Gastrocnemius medialis (tissue), 4 donors: ENCODE measurements around the gene SEC24D. TPM values are rescaled to one million over a fixed set of nuclear protein-coding genes. Genes with fewer than 3 reads are reported as not detected.

Experiments
- ATAC-seq, 2 donors: fragments of 150-250 bp; one replicate each; pipeline ENCODE4 v1.9.1; 2016
- DNase-seq, 2 donors: peaks; one replicate each; pipeline ENCODE4 v3.0.0-alpha.2; 2019
- H3K27ac ChIP-seq, 4 donors: fragments of 200-600 bp; sonication (generic); 1 replicate in 1 of 4; 2 replicates in 3 of 4; pipeline ENCODE4 v1.5.1; 2016 to 2018; ENCODE audit warnings: mild to moderate bottlenecking in 2 of 4, moderate library complexity in 1 of 4
- H3K27me3 ChIP-seq, 3 donors: fragments of 200-600 bp; sonication (generic) in 2 of 3; 1 replicate in 1 of 3; 2 replicates in 2 of 3; pipeline versions ENCODE4 v1.5.1 to v1.6.0; 2016 to 2019; ENCODE audit warnings: mild to moderate bottlenecking in 1 of 3, moderate library complexity in 1 of 3
- H3K36me3 ChIP-seq, 2 donors: fragments of 200-600 bp; sonication (generic) in 1 of 2; one replicate each; pipeline ENCODE4 v1.5.1; 2017 to 2018
- H3K4me1 ChIP-seq, 2 donors: fragments of 200-600 bp; sonication (generic) in 1 of 2; one replicate each; pipeline ENCODE4 v1.5.1; 2016 to 2017; ENCODE audit warnings: mild to moderate bottlenecking in 2 of 2
- H3K4me3 ChIP-seq, 4 donors: fragments of 200-600 bp; sonication (generic) in 3 of 4; 1 replicate in 1 of 4; 2 replicates in 3 of 4; pipeline ENCODE4 v1.5.1; 2016 to 2019; ENCODE audit warnings: mild to moderate bottlenecking in 2 of 4
- H3K9me3 ChIP-seq, 3 donors: fragments of 200-600 bp; sonication (generic) in 2 of 3; 1 replicate in 1 of 3; 2 replicates in 2 of 3; pipeline ENCODE4 v1.5.1; 2016 to 2019
- POLR2A ChIP-seq, 2 donors: fragments of 450-650 bp; IDR thresholded peaks; one replicate each; pipeline ENCODE4 v1.6.1; 2017; ENCODE audit warnings: antibody characterized with exemption in 2 of 2, mild to moderate bottlenecking in 2 of 2, moderate library complexity in 2 of 2
- in situ Hi-C, 4 donors: fragments of 200-750 bp; cut with MboI; loops; one replicate each; pipeline versions ENCODE4 v1.15.0 to v1.8.0; 2017; ENCODE audit warnings: low sequenced_read_pairs in 4 of 4
- intact Hi-C: fragments of 100-400 bp; cut with DNase I; formaldehyde crosslinking; loops from one replicate; pipeline ENCODE4 v1.15.1; 2023; ENCODE audit warnings: low total_unique reads
- total RNA-seq, 4 donors: library from RNA; depleted of rRNA; stranded (reverse); fragments of >200 nt; gene quantifications; one replicate each; pipeline versions ENCODE4 v1.1.0 to v1.2.3, GENCODE V29; 2016
- TF ChIP-seq, protein P1 (sequence below), 5 experiments: fragments of 450-650 bp in 3 of 5; fragments of 200-600 bp in 2 of 5; sonication (generic) in 2 of 5; IDR thresholded peaks in 4 of 5; conservative IDR thresholded peaks in 1 of 5; 1 replicate in 4 of 5; 2 replicates in 1 of 5; pipeline ENCODE4 v1.5.1; 2016 to 2019; ENCODE audit warnings: antibody characterized with exemption in 5 of 5, mild to moderate bottlenecking in 3 of 5, moderate library complexity in 3 of 5

The SEC24D gene
- total RNA-seq, 4 donors from 2014 or later = 8.9 to 16.2 (median 10.4) TPM

DNA sequence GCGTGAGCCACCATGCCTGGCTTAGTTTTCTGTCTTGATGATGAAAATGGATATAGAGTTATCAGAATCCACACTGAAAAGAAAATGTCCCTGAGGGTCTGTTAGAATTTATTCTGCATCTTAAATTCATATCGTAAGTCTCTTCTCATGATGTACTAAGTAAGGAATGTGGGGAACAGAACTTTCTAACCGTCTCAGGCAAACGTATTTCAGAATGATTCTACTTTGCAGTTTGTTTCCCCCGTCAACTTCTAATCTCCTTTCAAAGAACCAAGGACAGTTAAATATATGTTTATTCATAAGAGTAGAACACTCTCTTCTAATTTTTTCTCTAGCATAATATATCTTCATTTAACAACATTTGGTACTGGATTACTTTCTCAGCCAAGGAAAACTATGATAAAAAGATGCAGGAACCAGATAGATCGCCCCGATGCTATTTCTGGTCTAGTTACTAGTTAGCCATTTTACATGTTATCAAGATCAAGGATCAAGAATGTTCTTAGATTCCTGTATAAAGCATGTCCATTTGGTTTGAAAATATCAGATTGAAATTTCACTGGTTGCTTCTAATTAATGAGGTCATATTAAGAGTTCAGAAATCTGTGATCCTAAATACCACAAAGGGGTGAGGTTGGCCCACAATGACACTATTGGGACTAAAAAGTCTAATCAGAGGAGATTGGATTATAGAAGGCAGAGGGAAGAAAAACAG is 101.3 kb downstream of the SEC24D start:
- in situ Hi-C loops = no loop called here
- intact Hi-C loops = no loop called here
- Histone ChIP-seq H3K36me3 (peaks cover 0 to 42% of the 10 kb centered on the region in 2 donors), H3K9me3 (no peaks in the 10 kb centered on the region), H3K4me3 (no peak overlapping the region), H3K4me1 (no peaks in the 10 kb centered on the region), H3K27ac (no peak overlapping the region), H3K27me3 (no peaks in the 10 kb centered on the region)
- TF ChIP-seq POLR2A (IDR thresholded peaks at IDR 0.05) = no peak
- TF ChIP-seq, protein P1, sequence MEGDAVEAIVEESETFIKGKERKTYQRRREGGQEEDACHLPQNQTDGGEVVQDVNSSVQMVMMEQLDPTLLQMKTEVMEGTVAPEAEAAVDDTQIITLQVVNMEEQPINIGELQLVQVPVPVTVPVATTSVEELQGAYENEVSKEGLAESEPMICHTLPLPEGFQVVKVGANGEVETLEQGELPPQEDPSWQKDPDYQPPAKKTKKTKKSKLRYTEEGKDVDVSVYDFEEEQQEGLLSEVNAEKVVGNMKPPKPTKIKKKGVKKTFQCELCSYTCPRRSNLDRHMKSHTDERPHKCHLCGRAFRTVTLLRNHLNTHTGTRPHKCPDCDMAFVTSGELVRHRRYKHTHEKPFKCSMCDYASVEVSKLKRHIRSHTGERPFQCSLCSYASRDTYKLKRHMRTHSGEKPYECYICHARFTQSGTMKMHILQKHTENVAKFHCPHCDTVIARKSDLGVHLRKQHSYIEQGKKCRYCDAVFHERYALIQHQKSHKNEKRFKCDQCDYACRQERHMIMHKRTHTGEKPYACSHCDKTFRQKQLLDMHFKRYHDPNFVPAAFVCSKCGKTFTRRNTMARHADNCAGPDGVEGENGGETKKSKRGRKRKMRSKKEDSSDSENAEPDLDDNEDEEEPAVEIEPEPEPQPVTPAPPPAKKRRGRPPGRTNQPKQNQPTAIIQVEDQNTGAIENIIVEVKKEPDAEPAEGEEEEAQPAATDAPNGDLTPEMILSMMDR (IDR thresholded peaks at IDR 0.05 in 4 of 5, conservative IDR thresholded peaks at IDR 0.05 in 1 of 5) = no peak
- ATAC-seq = no peak
- no peak for DNase-seq

DNA sequence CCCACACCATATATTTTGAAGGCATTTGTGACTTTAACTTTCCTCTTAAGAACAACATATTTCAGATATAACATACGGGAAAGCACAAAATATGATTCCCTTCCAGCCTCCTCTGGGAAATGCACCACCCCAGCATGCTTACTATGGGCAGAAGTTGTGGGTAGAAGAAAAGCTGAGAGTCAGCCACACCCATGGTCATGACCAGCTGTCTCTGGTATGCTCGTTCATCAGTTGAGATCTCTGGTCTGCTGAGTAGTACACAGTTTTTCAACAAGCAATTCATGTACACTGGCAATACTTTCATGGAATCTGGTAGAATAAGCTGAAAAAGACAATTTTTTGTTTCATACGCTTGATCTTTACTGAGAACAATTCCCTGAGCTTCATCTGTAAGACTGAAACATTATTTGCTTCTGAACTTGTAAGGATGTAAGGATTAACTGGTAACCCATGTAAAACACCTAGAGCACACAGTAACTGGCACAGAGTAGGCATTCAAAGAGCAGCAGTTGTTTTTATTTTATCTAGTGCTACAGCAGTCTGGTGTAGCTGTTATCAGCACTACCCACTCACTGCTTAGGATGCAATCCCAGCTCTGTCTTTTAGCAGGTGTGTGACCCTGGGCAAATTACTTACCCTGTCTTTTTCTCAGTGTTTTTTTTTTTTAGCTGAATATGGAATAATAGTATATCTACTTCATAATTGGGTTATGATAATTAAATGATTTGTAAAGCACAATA is 103.2 kb downstream of the SEC24D start:
- H3K4me3 ChIP-seq = no peak overlapping the region
- TF ChIP-seq POLR2A (IDR thresholded peaks at IDR 0.05) = no peak
- TF ChIP-seq, protein P1 (IDR thresholded peaks at IDR 0.05 in 4 of 5, conservative IDR thresholded peaks at IDR 0.05 in 1 of 5) = no peak
- no peaks in the 10 kb centered on the region for H3K27me3 ChIP-seq
- no peak overlapping the region for H3K27ac ChIP-seq
- intact Hi-C loops = no loop called here
- H3K36me3 ChIP-seq = peaks cover 0 to 43% of the 10 kb centered on the region in 2 donors
- DNase-seq = no peak
- in situ Hi-C loops = no loop called here
- no peak for ATAC-seq
- no peaks in the 10 kb centered on the region for H3K9me3 ChIP-seq
- no peaks in the 10 kb centered on the region for H3K4me1 ChIP-seq

DNA sequence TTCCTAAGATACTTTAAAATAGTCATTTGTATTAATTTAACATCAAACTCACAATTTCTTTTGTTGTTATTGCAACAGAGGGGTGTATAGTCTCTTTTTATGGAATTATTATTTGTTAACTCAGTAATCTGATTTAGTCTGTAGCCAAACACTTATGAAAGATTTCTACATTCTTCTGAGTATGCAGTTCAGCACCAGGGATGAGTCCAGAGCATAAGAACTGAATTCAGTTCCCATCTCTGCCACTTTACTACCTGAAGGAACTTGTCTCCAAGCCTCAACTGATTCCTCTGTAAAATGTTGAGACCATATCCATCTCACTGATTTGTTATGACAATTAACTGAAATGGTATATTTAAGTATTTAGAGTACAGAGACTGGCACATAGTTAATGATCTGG is 105.2 kb downstream of the SEC24D start:
- DNase-seq (no peak), ATAC-seq (no peak)
- H3K27me3 ChIP-seq = no peaks in the 10 kb centered on the region
- H3K27ac ChIP-seq = no peak overlapping the region
- no peaks in the 10 kb centered on the region for H3K9me3 ChIP-seq
- H3K36me3 ChIP-seq = peaks cover 0 to 46% of the 10 kb centered on the region in 2 donors
- intact Hi-C loops (no loop called here), in situ Hi-C loops (no loop called here)
- no peaks in the 10 kb centered on the region for H3K4me1 ChIP-seq
- TF ChIP-seq POLR2A (IDR thresholded peaks at IDR 0.05) = no peak
- TF ChIP-seq, protein P1 (IDR thresholded peaks at IDR 0.05 in 4 of 5, conservative IDR thresholded peaks at IDR 0.05 in 1 of 5) = no peak
- H3K4me3 ChIP-seq = no peak overlapping the region

DNA sequence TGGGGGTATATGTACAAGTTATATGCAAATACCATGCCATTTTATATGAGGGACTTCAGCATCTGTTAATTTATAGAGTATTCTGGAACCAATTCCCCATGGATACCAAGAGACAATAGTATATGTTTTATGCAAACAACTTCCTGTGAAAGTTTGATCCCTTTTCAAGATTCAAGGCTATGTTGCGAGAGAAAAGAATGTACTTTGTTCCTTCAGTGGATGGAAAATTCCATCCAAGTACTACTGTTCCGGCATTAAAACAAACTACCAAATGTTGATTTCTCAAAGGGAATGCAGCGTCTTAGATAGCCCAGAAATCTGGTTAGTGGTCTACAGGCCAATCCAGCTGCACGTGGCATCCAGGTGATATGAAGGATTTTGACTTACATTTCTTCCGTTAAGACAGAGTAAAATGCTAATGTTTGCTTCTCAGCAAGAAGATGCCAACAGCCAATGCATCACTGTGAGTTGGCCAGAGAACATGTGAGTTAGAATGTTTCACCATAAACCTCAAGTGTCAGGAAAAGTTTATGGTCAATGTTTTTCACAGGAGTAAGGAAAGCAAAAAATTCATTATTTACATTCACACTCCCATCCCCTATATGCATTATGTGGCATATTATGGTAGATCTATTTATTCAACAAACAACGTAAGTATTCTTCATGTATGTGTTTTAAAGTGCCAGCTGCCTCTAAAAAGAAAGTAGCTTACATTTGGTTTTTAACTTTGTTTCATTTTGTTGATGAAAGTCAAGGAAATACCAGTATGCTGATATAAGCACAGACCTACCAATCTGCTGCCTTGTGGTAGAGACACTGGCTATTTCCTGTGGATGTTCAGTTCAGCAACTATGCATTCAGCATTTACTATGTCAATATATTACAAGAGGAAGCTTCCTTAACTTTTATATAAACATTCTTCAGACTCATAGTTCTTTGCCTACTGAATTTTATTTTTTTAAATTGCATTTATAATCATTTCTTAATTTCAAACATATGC is 106.3 kb downstream of the SEC24D start:
- no peaks in the 10 kb centered on the region for H3K27me3 ChIP-seq
- H3K4me1 ChIP-seq = no peaks in the 10 kb centered on the region
- intact Hi-C loops = no loop called here
- no peak overlapping the region for H3K27ac ChIP-seq
- no peak overlapping the region for H3K4me3 ChIP-seq
- DNase-seq = no peak
- in situ Hi-C loops = no loop called here
- TF ChIP-seq, protein P1 (IDR thresholded peaks at IDR 0.05 in 4 of 5, conservative IDR thresholded peaks at IDR 0.05 in 1 of 5) = no peak
- no peak for TF ChIP-seq POLR2A (IDR thresholded peaks at IDR 0.05)
- no peak for ATAC-seq
- H3K36me3 ChIP-seq = peaks cover 0 to 55% of the 10 kb centered on the region in 2 donors
- H3K9me3 ChIP-seq = no peaks in the 10 kb centered on the region
